ENCODE measurements around the gene KRT16. TPM values are rescaled to one million over a fixed set of nuclear protein-coding genes. Genes with fewer than 3 reads are reported as not detected.
"Not testable (repeated sequence)": the region's sequence is repeated elsewhere in the genome, so short reads cannot be mapped to it uniquely, and the experiment has no call there.

The KRT16 gene
- total and polyA plus RNA-seq, 2 of the 8 experiments (the other 6 are each of a cell fraction or from before 2014, with no cell fraction given) = not detected

GRCh38 chr17:41606930-41607329 is 5.6 kb downstream of the KRT16 start:
- H3K4me2 ChIP-seq (ENCODE audit: insufficient read depth in 1 of 2, low read depth in 2 of 2, low read length in 2 of 2); H2BK120ac ChIP-seq (replicated peaks; ENCODE audit: low read depth, low read length); H2BK15ac ChIP-seq (ENCODE audit: low read length); H2AK5ac ChIP-seq (ENCODE audit: low read depth, low read length); H3K4me3 ChIP-seq (ENCODE audit: extremely low read depth in 1 of 4, insufficient read depth in 2 of 4, low read depth in 3 of 4, low read length in 4 of 4); H3K79me2 ChIP-seq (ENCODE audit: control insufficient read depth in 1 of 2, insufficient read depth in 2 of 2, low read length in 2 of 2); H4K8ac ChIP-seq (ENCODE audit: extremely low read depth, insufficient read depth, low read length); H4K91ac ChIP-seq (replicated peaks; ENCODE audit: insufficient read length, low read length); H3K18ac ChIP-seq (ENCODE audit: extremely low read depth, low read length); H3K9me3 ChIP-seq (ENCODE audit: insufficient read depth in 2 of 2, low read depth in 1 of 2, low read length in 1 of 2); H3K27ac ChIP-seq (ENCODE audit: low read depth, low read length); H3K9ac ChIP-seq (replicated peaks in 1 of 4; ENCODE audit: extremely low read depth in 1 of 4, low read depth in 3 of 4, low read length in 3 of 4); H3K23ac ChIP-seq (ENCODE audit: insufficient read length); H3K79me1 ChIP-seq (ENCODE audit: low read depth, low read length); H3K4ac ChIP-seq (replicated peaks; ENCODE audit: insufficient read length, low read depth, low read length); FAIRE-seq; H3K4me1 ChIP-seq (replicated peaks in 1 of 4; ENCODE audit: control insufficient read depth in 3 of 4, insufficient read depth in 4 of 4, low read length in 3 of 4); H3K27me3 ChIP-seq (replicated peaks in 1 of 4; ENCODE audit: control insufficient read depth in 3 of 4, extremely low read depth in 1 of 4, insufficient read depth in 3 of 4, low read length in 3 of 4); H3K36me3 ChIP-seq (ENCODE audit: control insufficient read depth in 2 of 4, insufficient read depth in 4 of 4, low read length in 3 of 4); H3K14ac ChIP-seq (ENCODE audit: insufficient read length); POLR2A ChIA-PET (ENCODE audit: partially characterized antibody); H2BK12ac ChIP-seq (ENCODE audit: low read depth, low read length); H2BK5ac ChIP-seq (ENCODE audit: low read depth, low read length); H4K20me1 ChIP-seq (replicated peaks in 1 of 2; ENCODE audit: control insufficient read depth in 1 of 2, insufficient read depth in 2 of 2, low read length in 2 of 2); H2AFZ ChIP-seq (ENCODE audit: low read length); H2BK20ac ChIP-seq (ENCODE audit: low read length); H4K5ac ChIP-seq (ENCODE audit: insufficient read length, low read depth, low read length); H3K56ac ChIP-seq (replicated peaks; ENCODE audit: insufficient read length, low read depth, low read length); DNase-seq (ENCODE audit: low read depth in 1 of 2, low spot score in 2 of 2); H3K23me2 ChIP-seq (ENCODE audit: low read depth, low read length): not testable (repeated sequence)
- CTCF ChIA-PET (ENCODE audit: partially characterized antibody) = interaction anchor here (0.7 to 5.7 kb wide), 4 partner anchors 42 to 120 kb away, joined by 3 to 43 read pairs (median 4); no protein-coding TSS in a partner anchor
- 77% methylated on average over 4 of the region's 4 CpGs; no CpG with 5 or more reads in 1 of the 2 experiments for WGBS, 2 experiments (ENCODE audit: extremely low coverage in 1 of 2, insufficient coverage in 1 of 2, insufficient read length in 1 of 2, insufficient replicate concordance in 2 of 2, low coverage in 1 of 2, low lambda C conversion rate in 2 of 2, missing lambda C conversion rate in 1 of 2)

Measured in H1 (cell line).